Caco-2 (cell line): Measurements from ENCODE around the gene SURF4. TPM values are rescaled to one million over a fixed set of nuclear protein-coding genes. Genes with fewer than 3 reads are reported as not detected.

ENCODE experiments used
- BruUV-seq: library from RNA; stranded (reverse); fragments of 400-500 nt; replicated peaks from 2 replicates; lab custom pipeline; 2021; lab: Mats Ljungman, UMichigan
- CTCF ChIA-PET: fragments of 300-600 bp; sonication (Branson Sonifier 250); formaldehyde crosslinking; loops from one replicate; lab custom pipeline; 2022; ENCODE audit warnings: antibody characterized with exemption; lab: Charles Lee
- POLR2A ChIA-PET: fragments of 300-600 bp; sonication (Branson Sonifier 250); formaldehyde crosslinking; loops from one replicate; lab custom pipeline; 2022; ENCODE audit warnings: antibody characterized with exemption; lab: Charles Lee
- DNase-seq, 2 experiments: peaks; one replicate each; pipeline versions ENCODE4 v3.0.0 to v3.0.0-alpha.2; 2020 to 2022
- H3K27me3 ChIP-seq: replicated peaks from 2 replicates; pipeline ENCODE4 v1.6.0; 2011; ENCODE audit warnings: low read length; ENCODE audit not compliant: control insufficient read depth, insufficient read depth
- H3K36me3 ChIP-seq: 2 replicates; pipeline ENCODE4 v1.5.1; 2011; ENCODE audit warnings: low read length; ENCODE audit not compliant: control insufficient read depth, insufficient read depth
- H3K4me1 ChIP-seq: fragments of 250-450 bp; sonication (Bioruptor Pico); 2 replicates; pipeline ENCODE4 v1.5.1; 2020; ENCODE audit warnings: mild to moderate bottlenecking
- H3K4me3 ChIP-seq: 2 replicates; pipeline ENCODE4 v1.5.1; 2011; ENCODE audit warnings: low read depth, mild to moderate bottlenecking, control low read depth, low read length
- H3K9me3 ChIP-seq: fragments of 250-450 bp; sonication (Bioruptor Pico); 2 replicates; pipeline ENCODE4 v1.5.1; 2020; ENCODE audit warnings: mild to moderate bottlenecking, moderate library complexity
- H3K27ac Mint-ChIP-seq: one replicate; pipeline ENCODE4 v1.8.0; 2022; ENCODE audit warnings: mixed read lengths; ENCODE audit not compliant: unreplicated experiment
- H3K27me3 Mint-ChIP-seq: one replicate; pipeline ENCODE4 v1.8.0; 2022; ENCODE audit warnings: mixed read lengths; ENCODE audit not compliant: insufficient read depth, unreplicated experiment
- H3K36me3 Mint-ChIP-seq: one replicate; pipeline ENCODE4 v1.8.0; 2022; ENCODE audit warnings: mild to moderate bottlenecking, mixed read lengths; ENCODE audit not compliant: insufficient read depth, unreplicated experiment
- H3K4me1 Mint-ChIP-seq: one replicate; pipeline ENCODE4 v1.8.0; 2022; ENCODE audit warnings: low read depth, mixed read lengths; ENCODE audit not compliant: unreplicated experiment
- H3K4me3 Mint-ChIP-seq: one replicate; pipeline ENCODE4 v1.8.0; 2022; ENCODE audit warnings: mild to moderate bottlenecking, moderate library complexity, mixed read lengths; ENCODE audit not compliant: unreplicated experiment
- H3K9me3 Mint-ChIP-seq: one replicate; pipeline ENCODE4 v1.8.0; 2022; ENCODE audit warnings: mixed read lengths; ENCODE audit not compliant: unreplicated experiment
- CTCF ChIP-seq, 2 experiments: fragments of 200-600 bp in 1 of 2; IDR thresholded peaks; 1 replicate in 1 of 2; 2 replicates in 1 of 2; pipeline versions ENCODE4 v1.5.1 to v1.8.0; 2011 to 2022; ENCODE audit warnings: antibody characterized with exemption in 1 of 2, control low read depth in 1 of 2, inconsistent platforms in 1 of 2, low read depth in 1 of 2, low read length in 1 of 2, mild to moderate bottlenecking in 1 of 2, moderate library complexity in 1 of 2; ENCODE audit not compliant: insufficient read depth in 1 of 2, severe bottlenecking in 1 of 2, unreplicated experiment in 1 of 2
- intact Hi-C: fragments of 100-400 bp; cut with micrococcal nuclease; formaldehyde crosslinking; loops from one replicate; pipeline ENCODE4 v1.10.0; 2022; ENCODE audit not compliant: unreplicated experiment
- total RNA-seq: library from RNA; stranded (reverse); gene quantifications from 2 replicates; pipeline ENCODE4 v1.2.3, GENCODE V29; 2022

Gene SURF4
- total RNA-seq, 1 experiment from 2014 or later, result 239 TPM

GRCh38 chr9:133374612-133375115 lies 1.2 kb downstream of the SURF4 start:
- Mint-ChIP-seq H3K27me3 (no peaks in the 10 kb centered on the region), H3K4me3 (peak overlapping the region; percentile 89), H3K36me3 (peaks cover 60% of the 10 kb centered on the region), H3K4me1 (peaks cover 21% of the 10 kb centered on the region), H3K9me3 (no peaks in the 10 kb centered on the region), H3K27ac (peak overlapping the region; percentile 96)
- DNase-seq, result no peak
- Histone ChIP-seq H3K4me3 (peak overlapping the region; percentile 58), H3K4me1 (peaks cover 6% of the 10 kb centered on the region; the same call in 1 of the 2 replicates), H3K27me3 (no peaks in the 10 kb centered on the region), H3K36me3 (peaks cover 5% of the 10 kb centered on the region; the same call in 1 of the 2 replicates), H3K9me3 (no peaks in the 10 kb centered on the region)
- ChIA-PET POLR2A (interaction anchor here (0.9 to 1.3 kb wide), 2 partner anchors 27 to 85 kb away, joined by 3 to 5 read pairs; partner anchors contain the start of genes CACFD1, MED22 and RPL7A), CTCF (interaction anchor here (0.9 kb wide), 1 partner anchor 85 kb away, joined by 4 read pairs; the partner anchor contains the start of gene CACFD1)
- TF ChIP-seq CTCF (IDR thresholded peaks at IDR 0.05; ENCODE audit: insufficient read depth in 1 of 2, low read depth in 1 of 2, low read length in 1 of 2, severe bottlenecking in 1 of 2, unreplicated experiment in 1 of 2), result no peak
- intact Hi-C loops, result no loop called here
- BruUV-seq, result TSS peak; percentile 58

GRCh38 chr9:133372144-133372543 lies 3.7 kb downstream of the SURF4 start:
- Histone ChIP-seq H3K4me1 (peaks cover 6% of the 10 kb centered on the region; the same call in 1 of the 2 replicates), H3K4me3 (no peak overlapping the region), H3K9me3 (no peaks in the 10 kb centered on the region), H3K36me3 (peaks cover 8% of the 10 kb centered on the region), H3K27me3 (no peaks in the 10 kb centered on the region)
- POLR2A ChIA-PET, result no interaction called here
- peak overlapping the region; percentile 29 for H3K27ac Mint-ChIP-seq
- no peak for TF ChIP-seq CTCF (IDR thresholded peaks at IDR 0.05; ENCODE audit: insufficient read depth in 1 of 2, low read depth in 1 of 2, low read length in 1 of 2, severe bottlenecking in 1 of 2, unreplicated experiment in 1 of 2)
- H3K36me3 Mint-ChIP-seq, result peaks cover 81% of the 10 kb centered on the region
- intact Hi-C loops, result no loop called here
- H3K9me3 Mint-ChIP-seq, result no peaks in the 10 kb centered on the region
- CTCF ChIA-PET, result interaction anchor here (0.8 kb wide), 1 partner anchor 16 kb away, joined by 3 read pairs; the partner anchor contains the start of gene SURF1
- BruUV-seq, result no TSS peak
- H3K4me3 Mint-ChIP-seq, result no peak overlapping the region
- peaks cover 24% of the 10 kb centered on the region for H3K4me1 Mint-ChIP-seq
- H3K27me3 Mint-ChIP-seq, result no peaks in the 10 kb centered on the region
- no peak for DNase-seq

GRCh38 chr9:133371261-133371711 lies 4.6 kb downstream of the SURF4 start:
- no peak for TF ChIP-seq CTCF (IDR thresholded peaks at IDR 0.05; ENCODE audit: insufficient read depth in 1 of 2, low read depth in 1 of 2, low read length in 1 of 2, severe bottlenecking in 1 of 2, unreplicated experiment in 1 of 2)
- Mint-ChIP-seq H3K9me3 (no peaks in the 10 kb centered on the region), H3K27ac (no peak overlapping the region)

More at GRCh38 chr9:133371261-133371711, 4.6 kb downstream of the SURF4 start:
- Histone ChIP-seq H3K4me1 (peaks cover 6% of the 10 kb centered on the region; the same call in 1 of the 2 replicates), H3K36me3 (peaks cover 9% of the 10 kb centered on the region), H3K27me3 (no peaks in the 10 kb centered on the region), H3K9me3 (no peaks in the 10 kb centered on the region), H3K4me3 (no peak overlapping the region)
- Mint-ChIP-seq H3K4me3 (no peak overlapping the region), H3K36me3 (peaks cover 81% of the 10 kb centered on the region), H3K4me1 (peaks cover 24% of the 10 kb centered on the region), H3K27me3 (no peaks in the 10 kb centered on the region)
- BruUV-seq, result no TSS peak
- intact Hi-C loops, result no loop called here
- ChIA-PET POLR2A (no interaction called here), CTCF (interaction anchor here (0.8 to 1.1 kb wide), 2 partner anchors 16 to 186 kb away, joined by 3 to 5 read pairs; partner anchors contain the start of gene SURF1)
- DNase-seq, result no peak
